NB4 (cell line): ENCODE data around the gene NUBP2.

Experiments used
- MAX ChIP-seq: IDR thresholded peaks from 2 replicates; pipeline ENCODE4 v1.6.1; 2011; ENCODE audit warnings: low read depth, low read length
- MYC ChIP-seq: IDR thresholded peaks from 2 replicates; pipeline ENCODE4 v1.6.1; 2011; ENCODE audit warnings: low read depth, low read length
- POLR2A ChIP-seq: IDR thresholded peaks from 2 replicates; pipeline ENCODE4 v1.6.1; 2011; ENCODE audit warnings: mild to moderate bottlenecking; ENCODE audit not compliant: insufficient read length; ENCODE audit errors: extremely low read depth
- TF ChIP-seq, protein P1 (sequence below): IDR thresholded peaks from one replicate; pipeline ENCODE4 v1.5.1; 2012; ENCODE audit warnings: low read depth, low read length

- TF ChIP-seq, protein P1, sequence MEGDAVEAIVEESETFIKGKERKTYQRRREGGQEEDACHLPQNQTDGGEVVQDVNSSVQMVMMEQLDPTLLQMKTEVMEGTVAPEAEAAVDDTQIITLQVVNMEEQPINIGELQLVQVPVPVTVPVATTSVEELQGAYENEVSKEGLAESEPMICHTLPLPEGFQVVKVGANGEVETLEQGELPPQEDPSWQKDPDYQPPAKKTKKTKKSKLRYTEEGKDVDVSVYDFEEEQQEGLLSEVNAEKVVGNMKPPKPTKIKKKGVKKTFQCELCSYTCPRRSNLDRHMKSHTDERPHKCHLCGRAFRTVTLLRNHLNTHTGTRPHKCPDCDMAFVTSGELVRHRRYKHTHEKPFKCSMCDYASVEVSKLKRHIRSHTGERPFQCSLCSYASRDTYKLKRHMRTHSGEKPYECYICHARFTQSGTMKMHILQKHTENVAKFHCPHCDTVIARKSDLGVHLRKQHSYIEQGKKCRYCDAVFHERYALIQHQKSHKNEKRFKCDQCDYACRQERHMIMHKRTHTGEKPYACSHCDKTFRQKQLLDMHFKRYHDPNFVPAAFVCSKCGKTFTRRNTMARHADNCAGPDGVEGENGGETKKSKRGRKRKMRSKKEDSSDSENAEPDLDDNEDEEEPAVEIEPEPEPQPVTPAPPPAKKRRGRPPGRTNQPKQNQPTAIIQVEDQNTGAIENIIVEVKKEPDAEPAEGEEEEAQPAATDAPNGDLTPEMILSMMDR = no peak
- TF ChIP-seq POLR2A = no peak
- TF ChIP-seq MAX = no peak
- no peak for TF ChIP-seq MYC
Measured at GRCh38 chr16:1740781-1741490, 41.8 kb upstream of the NUBP2 start.
